PC-9 (cell line): ENCODE results near the gene HACD2.

Experiments
- EZH2 ChIP-seq: fragments of 200-600 bp; sonication (generic); IDR thresholded peaks from 2 replicates; pipeline ENCODE4 v1.8.0; 2017; ENCODE audit warnings: antibody characterized with exemption, low read depth
- TF ChIP-seq, protein P1 (sequence below): fragments of 200-600 bp; sonication (generic); conservative IDR thresholded peaks from 2 replicates; pipeline ENCODE4 v1.6.1; 2017; ENCODE audit warnings: mixed run types, antibody characterized with exemption, mild to moderate bottlenecking, moderate library complexity

DNA sequence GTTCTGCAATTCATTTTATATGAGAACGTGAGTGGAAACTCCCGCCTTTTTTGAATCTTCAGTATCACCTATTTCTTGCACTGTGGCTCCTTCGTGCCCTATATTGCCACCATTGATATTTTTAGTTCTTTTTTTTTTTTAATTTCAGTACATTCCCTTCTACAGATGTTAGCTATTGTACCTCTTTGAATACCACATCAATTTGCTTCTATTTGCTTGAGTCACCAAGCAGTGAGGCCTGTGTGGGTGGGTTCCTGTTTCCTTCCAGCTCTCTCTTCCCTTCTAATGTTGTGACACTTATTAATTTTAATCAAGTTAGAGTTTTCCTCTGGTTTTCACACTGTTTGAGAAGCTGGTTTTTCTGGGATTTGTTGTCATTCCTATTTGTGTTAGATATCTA is 8.7 kb downstream of the HACD2 start:
- TF ChIP-seq, protein P1, sequence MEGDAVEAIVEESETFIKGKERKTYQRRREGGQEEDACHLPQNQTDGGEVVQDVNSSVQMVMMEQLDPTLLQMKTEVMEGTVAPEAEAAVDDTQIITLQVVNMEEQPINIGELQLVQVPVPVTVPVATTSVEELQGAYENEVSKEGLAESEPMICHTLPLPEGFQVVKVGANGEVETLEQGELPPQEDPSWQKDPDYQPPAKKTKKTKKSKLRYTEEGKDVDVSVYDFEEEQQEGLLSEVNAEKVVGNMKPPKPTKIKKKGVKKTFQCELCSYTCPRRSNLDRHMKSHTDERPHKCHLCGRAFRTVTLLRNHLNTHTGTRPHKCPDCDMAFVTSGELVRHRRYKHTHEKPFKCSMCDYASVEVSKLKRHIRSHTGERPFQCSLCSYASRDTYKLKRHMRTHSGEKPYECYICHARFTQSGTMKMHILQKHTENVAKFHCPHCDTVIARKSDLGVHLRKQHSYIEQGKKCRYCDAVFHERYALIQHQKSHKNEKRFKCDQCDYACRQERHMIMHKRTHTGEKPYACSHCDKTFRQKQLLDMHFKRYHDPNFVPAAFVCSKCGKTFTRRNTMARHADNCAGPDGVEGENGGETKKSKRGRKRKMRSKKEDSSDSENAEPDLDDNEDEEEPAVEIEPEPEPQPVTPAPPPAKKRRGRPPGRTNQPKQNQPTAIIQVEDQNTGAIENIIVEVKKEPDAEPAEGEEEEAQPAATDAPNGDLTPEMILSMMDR: no peak
- TF ChIP-seq EZH2: no peak
